Smooth muscle cell (in vitro differentiated cells): ENCODE results near the gene UBAC1. TPM values are rescaled to one million over a fixed set of nuclear protein-coding genes. Genes with fewer than 3 reads are reported as not detected.

Experiments used
- DNase-seq: peaks from one replicate; lab custom pipeline; 2025; ENCODE audit not compliant: unreplicated experiment; lab: John Stamatoyannopoulos, UW
- H2AFZ ChIP-seq: fragments of 200-600 bp; sonication (generic); 2 replicates; pipeline ENCODE4 v1.6.0; 2016; ENCODE audit warnings: antibody characterized with exemption, low read depth, mild to moderate bottlenecking
- H3F3A ChIP-seq: fragments of 200-600 bp; sonication (generic); 2 replicates; pipeline ENCODE4 v1.6.0; 2017; ENCODE audit warnings: antibody characterized with exemption, low read depth
- H3K27ac ChIP-seq: fragments of 200-600 bp; sonication (generic); 2 replicates; pipeline ENCODE4 v1.5.1; 2016; ENCODE audit warnings: low read depth, mild to moderate bottlenecking
- H3K27me3 ChIP-seq: fragments of 200-600 bp; sonication (generic); 2 replicates; pipeline ENCODE4 v1.6.1; 2016; ENCODE audit warnings: low read depth, mild to moderate bottlenecking
- H3K36me3 ChIP-seq: fragments of 200-600 bp; sonication (generic); 2 replicates; pipeline ENCODE4 v1.5.1; 2016; ENCODE audit warnings: low read depth
- H3K4me1 ChIP-seq: fragments of 200-600 bp; sonication (generic); 2 replicates; pipeline ENCODE4 v1.5.1; 2016; ENCODE audit warnings: low read depth
- H3K4me2 ChIP-seq: fragments of 200-600 bp; sonication (generic); 2 replicates; pipeline ENCODE4 v1.6.0; 2016; ENCODE audit warnings: mild to moderate bottlenecking
- H3K4me3 ChIP-seq: fragments of 200-600 bp; sonication (generic); 2 replicates; pipeline ENCODE4 v1.5.1; 2016; ENCODE audit warnings: mild to moderate bottlenecking
- H3K79me2 ChIP-seq: fragments of 200-600 bp; sonication (generic); 2 replicates; pipeline ENCODE4 v1.6.0; 2016; ENCODE audit warnings: low read depth, mild to moderate bottlenecking
- H3K9ac ChIP-seq: fragments of 200-600 bp; sonication (generic); 2 replicates; pipeline ENCODE4 v1.6.0; 2016; ENCODE audit warnings: low read depth
- H3K9me3 ChIP-seq: fragments of 200-600 bp; sonication (generic); replicated peaks from 2 replicates; pipeline ENCODE4 v1.5.1; 2016; ENCODE audit warnings: low read depth
- H4K20me1 ChIP-seq: fragments of 200-600 bp; sonication (generic); 2 replicates; pipeline ENCODE4 v1.6.0; 2016; ENCODE audit warnings: low read depth
- CTCF ChIP-seq: fragments of 200-600 bp; sonication (generic); IDR thresholded peaks from 2 replicates; pipeline ENCODE4 v1.5.1; 2017; ENCODE audit warnings: borderline replicate concordance, mild to moderate bottlenecking, antibody characterized with exemption; ENCODE audit not compliant: insufficient read depth, poor library complexity, severe bottlenecking
- WGBS: methylation state at CpG from one replicate; pipeline ENCODE4 v1.1.7; 2016; ENCODE audit warnings: low lambda C conversion rate; 5-methylcytosine and 5-hydroxymethylcytosine counted together
- polyA plus RNA-seq: library from polyadenylated mRNA; unstranded; fragments of >200 nt; fragmentation: Nextera tagmentation; extraction: Ambion mirVana; gene quantifications from 2 replicates; pipeline ENCODE4 v1.2.1, GENCODE V29; 2016
- total RNA-seq: library from RNA; depleted of rRNA; stranded (reverse); fragments of >200 nt; gene quantifications from 2 replicates; pipeline ENCODE4 v1.2.3, GENCODE V29; 2014

The UBAC1 gene
- total and polyA plus RNA-seq, 2 experiments from 2014 or later = 35.3 to 43.5 TPM

- Histone ChIP-seq H2AFZ (no peak overlapping the region), H3F3A (peaks cover 6% of the 10 kb centered on the region), H3K9ac (no peak overlapping the region), H3K9me3 (no peaks in the 10 kb centered on the region), H3K4me1 (peaks cover 60% of the 10 kb centered on the region), H3K36me3 (no peaks in the 10 kb centered on the region), H3K27ac (no peak overlapping the region), H3K4me2 (no peak overlapping the region), H3K79me2 (peaks cover 90% of the 10 kb centered on the region), H4K20me1 (peaks cover 100% of the 10 kb centered on the region), H3K4me3 (no peak overlapping the region), H3K27me3 (no peaks in the 10 kb centered on the region)
- WGBS = 88% methylated on average over 22 of the region's 22 CpGs
- no peak for TF ChIP-seq CTCF
- DNase-seq = no peak
Observed at GRCh38 chr9:135888126-135888765, 72.9 kb downstream of the UBAC1 start.

GRCh38 chr9:135887585-135888050, 73.6 kb downstream of the UBAC1 start:
- H4K20me1 ChIP-seq = peaks cover 100% of the 10 kb centered on the region
- H3K4me3 ChIP-seq = no peak overlapping the region
- no peak for TF ChIP-seq CTCF
- H3K4me2 ChIP-seq = peak overlapping the region; percentile 81
- peaks cover 90% of the 10 kb centered on the region for H3K79me2 ChIP-seq
- H3F3A ChIP-seq = peaks cover 6% of the 10 kb centered on the region
- H2AFZ ChIP-seq = no peak overlapping the region
- no peaks in the 10 kb centered on the region for H3K9me3 ChIP-seq
- no peak for DNase-seq
- peak overlapping the region; percentile 91 for H3K27ac ChIP-seq
- no peaks in the 10 kb centered on the region for H3K27me3 ChIP-seq
- peaks cover 60% of the 10 kb centered on the region for H3K4me1 ChIP-seq
- no peaks in the 10 kb centered on the region for H3K36me3 ChIP-seq
- no peak overlapping the region for H3K9ac ChIP-seq
- 80% methylated on average over 12 of the region's 12 CpGs for WGBS

GRCh38 chr9:135887021-135887507, 74.1 kb downstream of the UBAC1 start:
- no peaks in the 10 kb centered on the region for H3K9me3 ChIP-seq
- H3K36me3 ChIP-seq = no peaks in the 10 kb centered on the region
- peak overlapping the region; percentile 81 for H3K4me2 ChIP-seq
- no peaks in the 10 kb centered on the region for H3K27me3 ChIP-seq
- H3K4me3 ChIP-seq = no peak overlapping the region
- no peak for DNase-seq
- peaks cover 60% of the 10 kb centered on the region for H3K4me1 ChIP-seq
- H3K79me2 ChIP-seq = peaks cover 90% of the 10 kb centered on the region
- H4K20me1 ChIP-seq = peaks cover 100% of the 10 kb centered on the region
- H3K9ac ChIP-seq = peak overlapping the region; percentile 66
- peaks cover 6% of the 10 kb centered on the region for H3F3A ChIP-seq
- H2AFZ ChIP-seq = no peak overlapping the region
- TF ChIP-seq CTCF = no peak
- 83% methylated on average over 18 of the region's 18 CpGs for WGBS
- peak overlapping the region; percentile 91 for H3K27ac ChIP-seq
